ENCODE measurements around the gene RHBG.

- TF ChIP-seq, protein P1, sequence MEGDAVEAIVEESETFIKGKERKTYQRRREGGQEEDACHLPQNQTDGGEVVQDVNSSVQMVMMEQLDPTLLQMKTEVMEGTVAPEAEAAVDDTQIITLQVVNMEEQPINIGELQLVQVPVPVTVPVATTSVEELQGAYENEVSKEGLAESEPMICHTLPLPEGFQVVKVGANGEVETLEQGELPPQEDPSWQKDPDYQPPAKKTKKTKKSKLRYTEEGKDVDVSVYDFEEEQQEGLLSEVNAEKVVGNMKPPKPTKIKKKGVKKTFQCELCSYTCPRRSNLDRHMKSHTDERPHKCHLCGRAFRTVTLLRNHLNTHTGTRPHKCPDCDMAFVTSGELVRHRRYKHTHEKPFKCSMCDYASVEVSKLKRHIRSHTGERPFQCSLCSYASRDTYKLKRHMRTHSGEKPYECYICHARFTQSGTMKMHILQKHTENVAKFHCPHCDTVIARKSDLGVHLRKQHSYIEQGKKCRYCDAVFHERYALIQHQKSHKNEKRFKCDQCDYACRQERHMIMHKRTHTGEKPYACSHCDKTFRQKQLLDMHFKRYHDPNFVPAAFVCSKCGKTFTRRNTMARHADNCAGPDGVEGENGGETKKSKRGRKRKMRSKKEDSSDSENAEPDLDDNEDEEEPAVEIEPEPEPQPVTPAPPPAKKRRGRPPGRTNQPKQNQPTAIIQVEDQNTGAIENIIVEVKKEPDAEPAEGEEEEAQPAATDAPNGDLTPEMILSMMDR (IDR thresholded peaks at IDR 0.05), result no peak
- TF ChIP-seq POLR2A (IDR thresholded peaks at IDR 0.05), result no peak
- no peak for TF ChIP-seq POLR2AphosphoS5 (IDR thresholded peaks at IDR 0.05)
These were observed 12.6 kb upstream of the RHBG start for GRCh38 chr1:156356262-156356874.

Measured in prostate gland (tissue), 2 donors.